ENCODE data around the gene CD3G.
A peak's percentile ranks its signal among the peaks of the same experiment; 100 is the strongest.
"Not testable (repeated sequence)": the region's sequence is repeated elsewhere in the genome, so short reads cannot be mapped to it uniquely, and the experiment has no call there.

The CD3G gene

GRCh38 chr11:118379497-118379896, 35.4 kb downstream of the CD3G start:
- no peak for DNase-seq (ENCODE audit: low read depth)

DNA sequence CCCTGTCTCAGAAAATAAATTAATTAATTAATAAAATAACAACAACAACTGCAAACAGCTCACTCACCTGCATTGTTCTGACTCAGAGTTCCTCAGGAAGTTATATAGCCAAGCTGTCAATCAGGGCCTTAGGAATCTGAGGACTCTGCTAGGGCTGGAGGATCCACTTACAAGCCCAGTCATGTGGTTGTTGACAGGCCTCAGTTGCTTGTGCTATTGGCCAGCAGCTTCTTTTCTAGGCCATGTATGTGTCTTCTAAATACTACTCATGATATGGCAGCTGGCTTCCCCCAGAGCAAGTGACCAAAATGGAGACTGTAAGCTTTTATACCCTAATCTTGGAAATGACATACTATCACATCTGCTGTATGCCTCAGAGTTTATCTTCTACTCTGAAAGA, 36.4 kb downstream of the CD3G start:
- no peak for DNase-seq (ENCODE audit: low read depth)

DNA sequence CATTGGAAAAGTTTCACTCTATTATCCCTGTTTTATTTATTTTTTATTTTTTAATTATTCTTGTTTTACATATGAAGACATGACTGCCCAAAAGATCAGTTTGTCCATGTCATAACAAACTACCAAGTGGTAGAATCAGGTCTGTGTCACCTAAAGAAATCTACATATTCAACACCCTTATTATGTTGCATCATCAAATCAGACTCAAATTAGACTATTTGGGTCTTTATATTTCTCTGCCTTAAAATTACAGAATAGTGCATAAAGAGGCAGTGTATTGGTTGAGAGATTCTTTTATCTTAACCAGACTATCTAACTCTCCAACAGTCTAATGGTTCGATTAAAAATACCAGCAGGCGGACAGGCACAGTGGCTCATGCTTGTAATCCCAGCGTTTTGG, 38.8 kb downstream of the CD3G start:
- DNase-seq (ENCODE audit: low read depth) = no peak

DNA sequence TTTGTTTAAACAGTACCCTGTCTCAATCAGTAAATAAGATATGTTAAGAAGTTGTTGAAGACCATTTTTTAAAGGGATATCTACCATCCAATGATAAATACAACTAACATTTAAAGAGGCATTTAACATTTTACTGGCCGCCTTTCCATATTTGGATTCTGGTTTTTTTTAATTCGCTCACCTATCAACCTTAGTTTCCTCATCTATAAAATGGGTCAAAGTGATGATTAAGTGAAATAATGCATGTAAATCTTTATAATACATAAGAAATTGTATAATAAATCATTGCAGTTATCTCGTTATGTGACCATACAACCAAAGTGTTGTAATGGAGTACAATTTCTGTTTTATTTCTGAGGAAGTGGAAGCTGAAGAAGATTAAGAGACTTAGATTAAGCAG, 39.5 kb downstream of the CD3G start:
- DNase-seq (ENCODE audit: low read depth) = no peak

- no peak for DNase-seq (ENCODE audit: low read depth)
These were observed 52.0 kb downstream of the CD3G start for GRCh38 chr11:118396097-118396501.

- no peak for DNase-seq (ENCODE audit: low read depth)
These were observed 53.3 kb downstream of the CD3G start for GRCh38 chr11:118397448-118397847.

- DNase-seq (ENCODE audit: low read depth) = no peak
These were observed 54.8 kb downstream of the CD3G start for GRCh38 chr11:118398791-118399559.

- DNase-seq (ENCODE audit: low read depth) = peak; percentile 39
These were observed 57.2 kb downstream of the CD3G start, which contains the start of gene ATP5MG for GRCh38 chr11:118401151-118401879. TSS of gene ATP5MG (plus strand) at chr11:118401606. CDS start at chr11:118401666, 60 bp downstream.

- DNase-seq (ENCODE audit: low read depth) = peak; percentile 79
These were observed 57.9 kb downstream of the CD3G start for GRCh38 chr11:118401880-118402590.

GRCh38 chr11:118402594-118402993, 58.5 kb downstream of the CD3G start:
- not testable (repeated sequence) for DNase-seq (ENCODE audit: low read depth)

Data from GM04503 (cell line).